B cell (primary cell): ENCODE measurements around the gene MZF1.

Source experiments
- EZH2 ChIP-seq: IDR thresholded peaks from 2 replicates; pipeline ENCODE4 v1.6.1; 2012; ENCODE audit warnings: borderline replicate concordance, low read depth, mild to moderate bottlenecking, moderate library complexity, low read length; ENCODE audit not compliant: insufficient read depth, poor library complexity, severe bottlenecking
- TF ChIP-seq, protein P1 (sequence below): fragments of 200-600 bp; IDR thresholded peaks from one replicate; pipeline ENCODE4 v1.8.0; 2022; ENCODE audit warnings: antibody characterized with exemption, mild to moderate bottlenecking

- TF ChIP-seq, protein P1, sequence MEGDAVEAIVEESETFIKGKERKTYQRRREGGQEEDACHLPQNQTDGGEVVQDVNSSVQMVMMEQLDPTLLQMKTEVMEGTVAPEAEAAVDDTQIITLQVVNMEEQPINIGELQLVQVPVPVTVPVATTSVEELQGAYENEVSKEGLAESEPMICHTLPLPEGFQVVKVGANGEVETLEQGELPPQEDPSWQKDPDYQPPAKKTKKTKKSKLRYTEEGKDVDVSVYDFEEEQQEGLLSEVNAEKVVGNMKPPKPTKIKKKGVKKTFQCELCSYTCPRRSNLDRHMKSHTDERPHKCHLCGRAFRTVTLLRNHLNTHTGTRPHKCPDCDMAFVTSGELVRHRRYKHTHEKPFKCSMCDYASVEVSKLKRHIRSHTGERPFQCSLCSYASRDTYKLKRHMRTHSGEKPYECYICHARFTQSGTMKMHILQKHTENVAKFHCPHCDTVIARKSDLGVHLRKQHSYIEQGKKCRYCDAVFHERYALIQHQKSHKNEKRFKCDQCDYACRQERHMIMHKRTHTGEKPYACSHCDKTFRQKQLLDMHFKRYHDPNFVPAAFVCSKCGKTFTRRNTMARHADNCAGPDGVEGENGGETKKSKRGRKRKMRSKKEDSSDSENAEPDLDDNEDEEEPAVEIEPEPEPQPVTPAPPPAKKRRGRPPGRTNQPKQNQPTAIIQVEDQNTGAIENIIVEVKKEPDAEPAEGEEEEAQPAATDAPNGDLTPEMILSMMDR = no peak
- no peak for TF ChIP-seq EZH2
Measured at GRCh38 chr19:58551123-58551497, 22.0 kb downstream of the MZF1 start.
